Mesothelial cell of epicardium (in vitro differentiated cells): ENCODE results near the gene WDFY3. TPM values are rescaled to one million over a fixed set of nuclear protein-coding genes. Genes with fewer than 3 reads are reported as not detected.

ENCODE experiments used
- DNase-seq, 2 experiments: peaks; one replicate each; pipeline ENCODE4 v3.0.0; 2021; ENCODE audit warnings: low spot score in 2 of 2; ENCODE audit not compliant: unreplicated experiment in 2 of 2
- H3K27ac Mint-ChIP-seq: 2 replicates; pipeline ENCODE4 v1.8.0; 2021; ENCODE audit warnings: mixed read lengths
- H3K27me3 Mint-ChIP-seq: 2 replicates; pipeline ENCODE4 v1.8.0; 2021; ENCODE audit warnings: low read depth, mixed read lengths
- H3K36me3 Mint-ChIP-seq: 2 replicates; pipeline ENCODE4 v1.8.0; 2021; ENCODE audit warnings: mixed read lengths
- H3K4me1 Mint-ChIP-seq: 2 replicates; pipeline ENCODE4 v1.8.0; 2021; ENCODE audit warnings: mixed read lengths
- H3K4me3 Mint-ChIP-seq: 2 replicates; pipeline ENCODE4 v1.8.0; 2021; ENCODE audit warnings: mild to moderate bottlenecking, moderate library complexity, mixed read lengths
- H3K9me3 Mint-ChIP-seq: 2 replicates; pipeline ENCODE4 v1.8.0; 2021; ENCODE audit warnings: mixed read lengths
- total RNA-seq: library from RNA; stranded (reverse); gene quantifications from 3 replicates; pipeline ENCODE4 v1.2.1, GENCODE V29; 2021
- TF ChIP-seq, protein P1 (sequence below): fragments of 200-600 bp; sonication (generic); IDR thresholded peaks from one replicate; pipeline ENCODE4 v1.5.0; 2021; ENCODE audit warnings: antibody characterized with exemption; ENCODE audit not compliant: unreplicated experiment

WDFY3 gene
- total RNA-seq, 1 donor from 2014 or later, result 115 TPM

DNA sequence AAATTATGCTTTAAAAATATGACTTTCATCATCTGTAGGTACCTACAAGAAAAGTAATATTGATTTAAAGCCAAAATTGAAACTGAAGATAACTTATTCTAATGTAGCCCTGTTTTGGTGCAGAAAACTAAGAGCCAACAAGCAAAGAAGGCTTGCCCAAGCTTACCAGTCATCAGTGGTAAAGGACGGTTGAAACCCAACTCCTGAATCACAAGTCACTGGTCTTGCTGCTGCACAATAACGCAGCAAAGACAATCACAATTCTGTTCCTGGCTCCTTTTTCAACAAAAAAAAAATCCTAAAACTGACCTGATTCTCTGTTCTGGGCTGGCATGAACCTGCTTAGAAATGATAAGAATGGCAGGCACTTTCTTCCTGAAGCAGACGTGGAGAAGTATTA lies 34.5 kb downstream of the WDFY3 start:
- H3K9me3 Mint-ChIP-seq, result peaks cover 10% of the 10 kb centered on the region
- no peak for DNase-seq
- peaks cover 22% of the 10 kb centered on the region for H3K36me3 Mint-ChIP-seq
- TF ChIP-seq, protein P1, sequence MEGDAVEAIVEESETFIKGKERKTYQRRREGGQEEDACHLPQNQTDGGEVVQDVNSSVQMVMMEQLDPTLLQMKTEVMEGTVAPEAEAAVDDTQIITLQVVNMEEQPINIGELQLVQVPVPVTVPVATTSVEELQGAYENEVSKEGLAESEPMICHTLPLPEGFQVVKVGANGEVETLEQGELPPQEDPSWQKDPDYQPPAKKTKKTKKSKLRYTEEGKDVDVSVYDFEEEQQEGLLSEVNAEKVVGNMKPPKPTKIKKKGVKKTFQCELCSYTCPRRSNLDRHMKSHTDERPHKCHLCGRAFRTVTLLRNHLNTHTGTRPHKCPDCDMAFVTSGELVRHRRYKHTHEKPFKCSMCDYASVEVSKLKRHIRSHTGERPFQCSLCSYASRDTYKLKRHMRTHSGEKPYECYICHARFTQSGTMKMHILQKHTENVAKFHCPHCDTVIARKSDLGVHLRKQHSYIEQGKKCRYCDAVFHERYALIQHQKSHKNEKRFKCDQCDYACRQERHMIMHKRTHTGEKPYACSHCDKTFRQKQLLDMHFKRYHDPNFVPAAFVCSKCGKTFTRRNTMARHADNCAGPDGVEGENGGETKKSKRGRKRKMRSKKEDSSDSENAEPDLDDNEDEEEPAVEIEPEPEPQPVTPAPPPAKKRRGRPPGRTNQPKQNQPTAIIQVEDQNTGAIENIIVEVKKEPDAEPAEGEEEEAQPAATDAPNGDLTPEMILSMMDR, result no peak
- no peaks in the 10 kb centered on the region for H3K4me1 Mint-ChIP-seq
- H3K27me3 Mint-ChIP-seq, result no peaks in the 10 kb centered on the region
- H3K27ac Mint-ChIP-seq, result no peak overlapping the region
- no peak overlapping the region for H3K4me3 Mint-ChIP-seq

DNA sequence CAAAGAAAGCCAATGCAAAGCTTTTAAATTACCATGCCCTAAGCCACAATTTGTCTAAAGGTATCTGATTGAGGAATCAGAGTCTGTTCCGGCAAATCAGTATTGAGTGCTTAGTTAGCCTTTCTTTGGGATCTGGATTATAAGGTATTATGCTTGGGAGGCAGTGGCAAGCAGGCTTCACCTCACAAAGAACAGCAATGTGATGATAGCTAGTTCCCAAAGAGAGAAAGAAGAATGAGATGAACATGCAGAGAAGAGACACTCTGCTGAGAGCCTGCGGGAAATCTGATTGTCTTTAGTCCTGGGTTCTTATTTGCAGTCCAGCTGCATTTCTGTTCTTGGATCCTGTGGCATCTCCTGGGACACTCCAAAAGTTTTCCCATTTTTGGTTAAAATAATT lies 35.2 kb downstream of the WDFY3 start:
- Mint-ChIP-seq H3K27me3 (no peaks in the 10 kb centered on the region), H3K27ac (no peak overlapping the region), H3K9me3 (peaks cover 10% of the 10 kb centered on the region), H3K4me3 (no peak overlapping the region), H3K4me1 (no peaks in the 10 kb centered on the region), H3K36me3 (peaks cover 22% of the 10 kb centered on the region)
- TF ChIP-seq, protein P1, result no peak
- DNase-seq, result no peak

DNA sequence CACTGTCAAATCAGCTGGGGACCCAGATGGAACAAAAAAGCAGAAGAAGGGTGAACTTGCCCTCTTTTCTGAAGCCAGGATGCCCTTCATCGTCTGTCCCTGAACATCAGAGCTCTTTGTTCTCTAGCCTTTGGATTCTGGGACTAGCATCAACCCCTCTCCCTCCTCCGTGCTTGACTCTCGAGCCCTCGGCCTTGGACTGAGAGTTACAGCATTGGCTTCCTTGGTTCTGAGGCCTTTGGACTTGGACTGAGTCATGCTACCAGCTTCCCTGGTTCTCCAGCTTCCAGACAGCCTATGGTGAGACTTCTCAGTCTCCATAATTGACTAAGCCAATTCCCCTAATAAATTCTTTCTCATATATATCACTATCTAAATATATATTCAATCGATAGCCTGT lies 38.4 kb downstream of the WDFY3 start:
- no peak for DNase-seq
- H3K4me1 Mint-ChIP-seq, result peaks cover 11% of the 10 kb centered on the region
- H3K27ac Mint-ChIP-seq, result no peak overlapping the region
- H3K36me3 Mint-ChIP-seq, result peaks cover 22% of the 10 kb centered on the region
- TF ChIP-seq, protein P1, result no peak
- H3K27me3 Mint-ChIP-seq, result no peaks in the 10 kb centered on the region
- peaks cover 3% of the 10 kb centered on the region for H3K9me3 Mint-ChIP-seq
- no peak overlapping the region for H3K4me3 Mint-ChIP-seq

DNA sequence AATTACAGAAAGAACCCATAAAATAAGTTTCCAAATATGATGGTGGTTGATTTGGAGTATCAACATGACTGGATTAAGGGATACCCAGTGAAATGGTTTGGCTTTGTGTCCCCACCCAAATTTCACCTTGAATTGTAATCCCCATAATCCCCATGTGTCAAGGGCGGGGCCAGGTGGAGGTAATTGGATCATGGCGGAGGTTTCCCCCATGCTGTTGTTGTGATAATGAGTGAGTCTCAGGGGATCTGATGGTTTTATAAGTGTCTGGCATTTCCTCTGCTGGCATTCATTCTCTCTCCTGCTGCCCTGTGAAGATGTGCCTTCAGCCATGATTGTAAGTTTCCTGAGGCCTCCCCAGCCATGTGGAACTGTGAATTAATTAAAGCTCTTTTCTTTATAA lies 39.1 kb downstream of the WDFY3 start:
- peaks cover 22% of the 10 kb centered on the region for H3K36me3 Mint-ChIP-seq
- no peaks in the 10 kb centered on the region for H3K27me3 Mint-ChIP-seq
- TF ChIP-seq, protein P1, result no peak
- no peak overlapping the region for H3K4me3 Mint-ChIP-seq
- H3K4me1 Mint-ChIP-seq, result peaks cover 11% of the 10 kb centered on the region
- no peak for DNase-seq
- no peak overlapping the region for H3K27ac Mint-ChIP-seq
- H3K9me3 Mint-ChIP-seq, result peaks cover 3% of the 10 kb centered on the region

DNA sequence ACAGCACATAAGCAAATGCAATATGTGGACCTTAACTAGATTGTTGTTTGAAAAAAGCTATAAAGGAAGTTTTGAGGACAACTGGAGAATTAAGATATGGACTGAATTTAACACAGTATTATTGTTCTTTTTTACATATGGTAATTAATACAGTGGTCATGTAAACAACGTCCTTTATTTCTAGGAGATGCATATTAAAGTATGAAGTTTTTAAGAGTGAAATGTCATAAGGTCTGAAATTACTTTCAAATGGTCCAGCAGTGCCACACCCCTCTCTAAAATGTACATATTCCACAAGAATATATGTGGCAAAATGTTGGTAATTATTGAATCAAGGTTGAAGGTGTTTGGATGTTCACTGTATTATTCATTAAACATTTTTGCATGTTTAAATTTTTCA lies 40.9 kb downstream of the WDFY3 start:
- Mint-ChIP-seq H3K4me1 (peaks cover 11% of the 10 kb centered on the region), H3K27me3 (no peaks in the 10 kb centered on the region), H3K36me3 (peaks cover 20% of the 10 kb centered on the region), H3K9me3 (peaks cover 3% of the 10 kb centered on the region), H3K4me3 (no peak overlapping the region), H3K27ac (no peak overlapping the region)
- no peak for DNase-seq
- TF ChIP-seq, protein P1, result no peak

DNA sequence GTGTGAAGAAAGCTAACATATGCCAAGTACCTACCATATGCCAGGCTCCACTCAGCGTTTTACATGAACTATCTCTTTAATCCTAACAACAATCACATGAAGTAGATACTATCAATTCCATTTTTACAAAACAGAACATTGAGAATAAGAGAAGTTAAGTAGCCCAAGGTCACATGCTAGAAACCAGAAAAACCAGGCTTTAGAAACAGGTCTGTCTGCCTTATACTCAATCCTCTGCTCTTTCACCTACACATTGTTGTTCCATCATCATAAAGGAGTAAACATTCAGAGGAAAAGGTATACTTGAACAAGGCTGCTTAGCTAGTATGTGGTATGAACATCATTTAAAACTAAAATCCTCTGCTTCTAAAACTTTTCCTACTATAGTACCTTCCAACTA lies 42.1 kb downstream of the WDFY3 start:
- H3K27ac Mint-ChIP-seq, result peak overlapping the region; percentile 62

More for the DNA sequence above, 42.1 kb downstream of the WDFY3 start:
- peaks cover 11% of the 10 kb centered on the region for H3K4me1 Mint-ChIP-seq
- DNase-seq, result no peak
- TF ChIP-seq, protein P1, result no peak
- H3K36me3 Mint-ChIP-seq, result peaks cover 17% of the 10 kb centered on the region
- peaks cover 6% of the 10 kb centered on the region for H3K9me3 Mint-ChIP-seq
- no peaks in the 10 kb centered on the region for H3K27me3 Mint-ChIP-seq
- no peak overlapping the region for H3K4me3 Mint-ChIP-seq
